H9 (cell line): Measurements from ENCODE around the gene RASAL1. TPM values are rescaled to one million over a fixed set of nuclear protein-coding genes. Genes with fewer than 3 reads are reported as not detected.

Experiments used
- DNase-seq: peaks from one replicate; pipeline ENCODE4 v3.0.0-alpha.2; 2017
- H2AFZ ChIP-seq: one replicate; pipeline ENCODE4 v1.6.1; 2013; ENCODE audit warnings: mild to moderate bottlenecking, low read length, control low read depth, moderate library complexity
- H2AK5ac ChIP-seq: 2 replicates; pipeline ENCODE4 v1.6.1; 2013; ENCODE audit warnings: low read length, control low read depth, mixed read lengths; ENCODE audit not compliant: insufficient read length
- H2BK120ac ChIP-seq: one replicate; pipeline ENCODE4 v1.6.1; 2013; ENCODE audit warnings: low read depth, mild to moderate bottlenecking, low read length, control low read depth, inconsistent platforms; ENCODE audit not compliant: poor library complexity, severe bottlenecking
- H2BK12ac ChIP-seq: 2 replicates; pipeline ENCODE4 v1.6.1; 2013; ENCODE audit warnings: low read length, control low read depth, mixed read lengths, low read depth; ENCODE audit not compliant: insufficient read length
- H2BK15ac ChIP-seq: 2 replicates; pipeline ENCODE4 v1.6.1; 2013; ENCODE audit warnings: low read depth, low read length, control low read depth
- H2BK20ac ChIP-seq: one replicate; pipeline ENCODE4 v1.6.1; 2013; ENCODE audit warnings: low read depth, mild to moderate bottlenecking, low read length, control low read depth, inconsistent platforms; ENCODE audit not compliant: poor library complexity, severe bottlenecking
- H2BK5ac ChIP-seq: 2 replicates; pipeline ENCODE4 v1.6.1; 2013; ENCODE audit warnings: low read length, control low read depth, mixed read lengths; ENCODE audit not compliant: insufficient read length
- H3K14ac ChIP-seq: 2 replicates; pipeline ENCODE4 v1.6.1; 2013; ENCODE audit warnings: low read length, control low read depth; ENCODE audit not compliant: insufficient read depth
- H3K18ac ChIP-seq: 2 replicates; pipeline ENCODE4 v1.6.1; 2013; ENCODE audit warnings: low read depth, mild to moderate bottlenecking, mixed read lengths, low read length, control low read depth; ENCODE audit not compliant: insufficient read length
- H3K23ac ChIP-seq: 2 replicates; pipeline ENCODE4 v1.6.1; 2013; ENCODE audit warnings: low read length, control low read depth, mixed read lengths, low read depth; ENCODE audit not compliant: insufficient read length
- H3K23me2 ChIP-seq: 2 replicates; pipeline ENCODE4 v1.6.1; 2013; ENCODE audit warnings: low read depth, mild to moderate bottlenecking, mixed read lengths, low read length, control low read depth; ENCODE audit not compliant: insufficient read length, poor library complexity, severe bottlenecking
- H3K27ac ChIP-seq: 2 replicates; pipeline ENCODE4 v1.5.1; 2013; ENCODE audit warnings: low read length, control low read depth, mixed read lengths, low read depth; ENCODE audit not compliant: insufficient read length
- H3K27me3 ChIP-seq: 2 replicates; pipeline ENCODE4 v1.6.1; 2013; ENCODE audit warnings: low read length, control low read depth, inconsistent platforms; ENCODE audit not compliant: insufficient read depth
- H3K4ac ChIP-seq: 2 replicates; pipeline ENCODE4 v1.6.1; 2013; ENCODE audit warnings: low read depth, mild to moderate bottlenecking, control low read depth, inconsistent platforms, low read length, moderate library complexity
- H3K4me1 ChIP-seq: 2 replicates; pipeline ENCODE4 v1.6.1; 2013; ENCODE audit warnings: low read length, control low read depth, inconsistent platforms; ENCODE audit not compliant: insufficient read depth
- H3K4me2 ChIP-seq: 2 replicates; pipeline ENCODE4 v1.6.1; 2013; ENCODE audit warnings: low read length, control low read depth, mixed read lengths; ENCODE audit not compliant: insufficient read length, insufficient read depth
- H3K56ac ChIP-seq: 2 replicates; pipeline ENCODE4 v1.6.1; 2013; ENCODE audit warnings: low read depth, mild to moderate bottlenecking, mixed read lengths, low read length, control low read depth; ENCODE audit not compliant: insufficient read length
- H3K79me1 ChIP-seq: 2 replicates; pipeline ENCODE4 v1.6.1; 2013; ENCODE audit warnings: low read depth, mild to moderate bottlenecking, moderate library complexity, low read length, control low read depth, inconsistent platforms; ENCODE audit not compliant: insufficient read depth, poor library complexity, severe bottlenecking
- H3K79me2 ChIP-seq: 2 replicates; pipeline ENCODE4 v1.6.1; 2013; ENCODE audit warnings: low read length, control low read depth, inconsistent platforms; ENCODE audit not compliant: insufficient read depth
- H3K9ac ChIP-seq: 2 replicates; pipeline ENCODE4 v1.6.1; 2013; ENCODE audit warnings: low read length, control low read depth, mixed read lengths; ENCODE audit not compliant: insufficient read length; ENCODE audit errors: extremely low read depth
- H3K9me3 ChIP-seq: one replicate; pipeline ENCODE4 v1.6.1; 2013; ENCODE audit warnings: low read depth, low read length, inconsistent platforms; ENCODE audit not compliant: control insufficient read depth
- H3T11ph ChIP-seq: one replicate; pipeline ENCODE4 v1.6.1; 2013; ENCODE audit warnings: mild to moderate bottlenecking, low read length, control low read depth, inconsistent platforms
- H4K20me1 ChIP-seq: one replicate; pipeline ENCODE4 v1.6.1; 2013; ENCODE audit not compliant: control insufficient read depth, insufficient read length, insufficient read depth
- H4K5ac ChIP-seq: 2 replicates; pipeline ENCODE4 v1.6.1; 2013; ENCODE audit warnings: low read depth, mild to moderate bottlenecking, mixed read lengths, low read length, control low read depth; ENCODE audit not compliant: insufficient read length
- H4K8ac ChIP-seq: replicated peaks from 2 replicates; pipeline ENCODE4 v1.6.1; 2013; ENCODE audit warnings: low read length, control low read depth, mixed read lengths, low read depth; ENCODE audit not compliant: insufficient read length
- H4K91ac ChIP-seq: 2 replicates; pipeline ENCODE4 v1.6.1; 2013; ENCODE audit warnings: low read depth, mild to moderate bottlenecking, moderate library complexity, mixed read lengths, low read length, control low read depth; ENCODE audit not compliant: insufficient read length
- H3K27ac Mint-ChIP-seq, 3 experiments: 2 replicates in 2 of 3; 3 replicates in 1 of 3; pipeline ENCODE4 v1.8.0; 2020 to 2021; ENCODE audit warnings: mixed read lengths in 3 of 3, mild to moderate bottlenecking in 1 of 3, moderate library complexity in 1 of 3
- H3K27me3 Mint-ChIP-seq: 2 replicates; pipeline ENCODE4 v1.8.0; 2021; ENCODE audit warnings: low read depth, mild to moderate bottlenecking, moderate library complexity, mixed read lengths
- H3K36me3 Mint-ChIP-seq, 3 experiments: 2 replicates in 2 of 3; 3 replicates in 1 of 3; pipeline ENCODE4 v1.8.0; 2020 to 2021; ENCODE audit warnings: low read depth in 3 of 3, mixed read lengths in 3 of 3; ENCODE audit not compliant: insufficient read depth in 1 of 3
- H3K4me1 Mint-ChIP-seq, 2 experiments: 2 replicates each; pipeline ENCODE4 v1.8.0; 2020; ENCODE audit warnings: mixed read lengths in 2 of 2
- H3K4me3 Mint-ChIP-seq, 2 experiments: 2 replicates in 1 of 2; 3 replicates in 1 of 2; pipeline ENCODE4 v1.8.0; 2020 to 2021; ENCODE audit warnings: mild to moderate bottlenecking in 2 of 2, mixed read lengths in 2 of 2, moderate library complexity in 1 of 2
- H3K9me3 Mint-ChIP-seq, 2 experiments: 2 replicates in 1 of 2; 3 replicates in 1 of 2; pipeline ENCODE4 v1.8.0; 2020; ENCODE audit warnings: mild to moderate bottlenecking in 2 of 2, mixed read lengths in 2 of 2, moderate library complexity in 1 of 2
- CTCF ChIP-seq: fragments of 200-600 bp; sonication (generic); conservative IDR thresholded peaks from 3 replicates; pipeline ENCODE4 v1.8.0; 2021; ENCODE audit warnings: antibody characterized with exemption, mild to moderate bottlenecking
- WGBS: extraction: QIAGEN DNeasy Blood & Tissue Kit; methylation state at CpG from one replicate; pipeline ENCODE4 v1.1.7; 2013; ENCODE audit warnings: missing lambda C conversion rate, low lambda C conversion rate, mixed read lengths; ENCODE audit not compliant: insufficient read length; ENCODE audit errors: extremely low coverage; 5-methylcytosine and 5-hydroxymethylcytosine counted together
- total RNA-seq: library from RNA; stranded (reverse); gene quantifications from 2 replicates; pipeline ENCODE4 v1.2.1, GENCODE V29; 2021

The RASAL1 gene
- total RNA-seq, 1 experiment from 2014 or later, result 2.3 TPM

GRCh38 chr12:113091506-113091905, 44.1 kb downstream of the RASAL1 start:
- no peak overlapping the region for H3K4ac ChIP-seq
- H2BK5ac ChIP-seq, result no peak overlapping the region
- H3K27ac Mint-ChIP-seq, result no peak overlapping the region
- H3K4me1 Mint-ChIP-seq, result peaks cover 15 to 24% of the 10 kb centered on the region in 2 experiments
- no peaks in the 10 kb centered on the region; a peak in 1 of 7 replicates for H3K36me3 Mint-ChIP-seq
- no peaks in the 10 kb centered on the region for H3K4me1 ChIP-seq
- no peaks in the 10 kb centered on the region for H3K23me2 ChIP-seq
- H2BK120ac ChIP-seq, result no peak overlapping the region
- no peak overlapping the region for H3T11ph ChIP-seq
- no peaks in the 10 kb centered on the region for H3K79me1 ChIP-seq
- no peak overlapping the region for H2AK5ac ChIP-seq
- H2BK20ac ChIP-seq, result no peak overlapping the region
- H4K8ac ChIP-seq, result no peak overlapping the region
- H3K4me3 Mint-ChIP-seq, result no peak overlapping the region
- peaks cover 27% of the 10 kb centered on the region for H3K27me3 Mint-ChIP-seq
- H2BK15ac ChIP-seq, result no peak overlapping the region
- no peaks in the 10 kb centered on the region for H3K27me3 ChIP-seq
- no peaks in the 10 kb centered on the region; a peak in 1 of 5 replicates for H3K9me3 Mint-ChIP-seq
- H2BK12ac ChIP-seq, result no peak overlapping the region
- H3K79me2 ChIP-seq, result no peaks in the 10 kb centered on the region
- WGBS, result no CpG with 5 or more reads among the region's 3 CpGs
- no peak overlapping the region for H3K18ac ChIP-seq
- H3K9me3 ChIP-seq, result no peaks in the 10 kb centered on the region
- no peak overlapping the region for H3K9ac ChIP-seq
- no peak overlapping the region for H3K4me2 ChIP-seq
- DNase-seq, result no peak
- H3K23ac ChIP-seq, result no peak overlapping the region
- no peak overlapping the region for H4K5ac ChIP-seq
- H4K20me1 ChIP-seq, result no peaks in the 10 kb centered on the region
- H3K27ac ChIP-seq, result no peak overlapping the region
- no peak overlapping the region for H3K14ac ChIP-seq
- H2AFZ ChIP-seq, result no peak overlapping the region
- H3K56ac ChIP-seq, result no peak overlapping the region
- no peak overlapping the region for H4K91ac ChIP-seq
- TF ChIP-seq CTCF, result no peak
